GM12878 (cell line): Measurements from ENCODE around the gene SPESP1.

Source experiments
- CBX5 ChIP-seq: sonication (generic); IDR thresholded peaks from 2 replicates; pipeline ENCODE4 v1.6.1; 2016; ENCODE audit warnings: low read depth, moderate library complexity, mild to moderate bottlenecking, inconsistent platforms
- CTCF ChIP-seq, 3 experiments: IDR thresholded peaks in 2 of 3; conservative IDR thresholded peaks in 1 of 3; 2 replicates each; pipeline ENCODE4 v1.5.1; 2011; ENCODE audit warnings: low read depth in 3 of 3, low read length in 3 of 3, mild to moderate bottlenecking in 3 of 3, control low read depth in 2 of 3, moderate library complexity in 2 of 3, inconsistent platforms in 1 of 3, mixed read lengths in 1 of 3; ENCODE audit not compliant: control insufficient read depth in 2 of 3, insufficient read depth in 1 of 3; ENCODE audit errors: extremely low read depth in 1 of 3
- ESRRA ChIP-seq: IDR thresholded peaks from 2 replicates; pipeline ENCODE4 v1.6.1; 2012; ENCODE audit warnings: mild to moderate bottlenecking, low read length, improper control_type of control experiment
- FOXM1 ChIP-seq: IDR thresholded peaks from 2 replicates; pipeline ENCODE4 v1.6.1; 2012; ENCODE audit warnings: low read depth, mild to moderate bottlenecking, inconsistent platforms, low read length, moderate library complexity
- POLR2A ChIP-seq: IDR thresholded peaks from 2 replicates; pipeline ENCODE4 v1.6.1; 2011; ENCODE audit warnings: low read depth, mild to moderate bottlenecking, low read length
- POLR2AphosphoS5 ChIP-seq: IDR thresholded peaks from 2 replicates; pipeline ENCODE4 v1.6.1; 2011; ENCODE audit warnings: mild to moderate bottlenecking, low read length, inconsistent platforms
- SIN3A ChIP-seq: IDR thresholded peaks from 2 replicates; pipeline ENCODE4 v1.6.1; 2012; ENCODE audit warnings: low read depth, low read length, improper control_type of control experiment
- SMC3 ChIP-seq: IDR thresholded peaks from 2 replicates; pipeline ENCODE4 v1.6.1; 2011; ENCODE audit warnings: low read length, improper control_type of control experiment, borderline replicate concordance
- TBL1XR1 ChIP-seq: IDR thresholded peaks from 2 replicates; pipeline ENCODE4 v1.6.1; 2012; ENCODE audit warnings: low read depth, low read length, improper control_type of control experiment
- ZNF384 ChIP-seq: IDR thresholded peaks from 2 replicates; pipeline ENCODE4 v1.6.1; 2012; ENCODE audit warnings: low read depth, mild to moderate bottlenecking, low read length, improper control_type of control experiment, borderline replicate concordance

- TF ChIP-seq POLR2A (no peak), CBX5 (no peak), ZNF384 (no peak), SIN3A (no peak), POLR2AphosphoS5 (no peak), SMC3 (peak; percentile 46; the same call in 1 of the 2 replicates), FOXM1 (no peak), TBL1XR1 (no peak), ESRRA (no peak), CTCF (IDR thresholded peaks at IDR 0.05 in 2 of 3, conservative IDR thresholded peaks at IDR 0.05 in 1 of 3; ENCODE audit: control insufficient read depth in 2 of 3, extremely low read depth in 1 of 3, insufficient read depth in 1 of 3, low read depth in 3 of 3, low read length in 3 of 3) (peak; percentile 74 to 78 (median 75); a peak in 5 of 6 replicates)
Measured at GRCh38 chr15:68924866-68925560, 5.3 kb upstream of the SPESP1 start.
